ENCODE results near the gene LHX4. TPM values are rescaled to one million over a fixed set of nuclear protein-coding genes. Genes with fewer than 3 reads are reported as not detected.

LHX4 gene
- total RNA-seq, 1 experiment from 2014 or later: 0.72 TPM

GRCh38 chr1:180241716-180242544 is 11.9 kb downstream of the LHX4 start:
- DNase-seq (ENCODE audit: low read depth): no peak

DNA sequence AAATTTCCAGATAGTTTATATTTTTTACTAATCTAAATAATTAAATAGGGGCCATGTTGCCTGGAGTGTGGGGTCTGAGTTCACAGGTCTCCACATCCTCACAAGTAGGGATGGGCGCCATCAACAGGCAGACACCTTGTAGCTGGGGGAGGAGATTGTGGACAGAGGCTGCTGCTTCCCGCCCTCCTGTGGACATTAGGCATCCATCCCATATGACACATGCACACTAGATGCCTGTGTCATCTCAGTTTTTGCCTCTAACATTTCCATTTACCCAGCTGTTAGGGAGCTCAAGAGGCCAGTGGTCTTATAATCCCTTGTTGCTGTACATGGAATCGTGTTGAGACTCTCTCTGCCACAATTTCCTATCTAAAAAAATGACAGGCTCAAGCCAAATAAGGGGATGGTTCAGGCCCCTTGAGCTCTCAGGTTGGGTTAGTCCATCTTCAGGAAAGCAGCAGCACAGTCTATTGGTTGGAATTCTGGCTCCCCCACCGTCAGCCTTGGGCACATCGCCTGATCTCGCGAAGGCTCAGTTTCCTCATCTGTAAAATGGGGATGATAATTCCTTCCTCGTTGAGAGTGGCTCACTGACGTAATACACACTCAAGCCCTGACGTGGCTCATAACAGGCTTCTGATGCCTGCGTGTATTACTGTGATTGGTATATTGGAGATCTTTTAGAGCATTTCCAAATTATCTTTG is 13.6 kb downstream of the LHX4 start:
- peak; percentile 45 for DNase-seq (ENCODE audit: low read depth)

GRCh38 chr1:180244840-180245239 is 14.8 kb downstream of the LHX4 start:
- DNase-seq (ENCODE audit: low read depth): no peak

DNA sequence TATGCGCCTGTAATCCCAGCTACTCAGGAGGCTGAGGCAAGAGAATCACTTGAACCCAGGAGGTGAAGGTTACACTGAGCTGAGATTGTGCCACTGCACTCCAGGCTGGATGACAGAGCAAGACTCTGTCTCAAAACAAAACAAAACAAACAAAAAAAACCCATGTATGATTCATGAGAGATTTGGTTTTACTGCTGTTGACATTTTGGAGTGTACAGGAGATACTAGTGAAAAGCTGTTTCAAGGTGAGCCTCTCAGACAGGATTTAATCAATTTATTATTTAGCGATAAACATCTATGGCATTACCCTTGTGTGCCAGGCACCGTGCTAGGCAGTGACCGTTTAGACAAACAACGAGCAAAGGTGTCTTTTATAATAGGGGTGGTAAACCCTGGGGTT is 16.5 kb downstream of the LHX4 start:
- peak; percentile 38 for DNase-seq (ENCODE audit: low read depth)

- peak; percentile 89 for DNase-seq (ENCODE audit: low read depth)
These were observed 17.0 kb downstream of the LHX4 start for GRCh38 chr1:180247061-180247460.

GRCh38 chr1:180247580-180247979 is 17.5 kb downstream of the LHX4 start:
- DNase-seq (ENCODE audit: low read depth): no peak

DNA sequence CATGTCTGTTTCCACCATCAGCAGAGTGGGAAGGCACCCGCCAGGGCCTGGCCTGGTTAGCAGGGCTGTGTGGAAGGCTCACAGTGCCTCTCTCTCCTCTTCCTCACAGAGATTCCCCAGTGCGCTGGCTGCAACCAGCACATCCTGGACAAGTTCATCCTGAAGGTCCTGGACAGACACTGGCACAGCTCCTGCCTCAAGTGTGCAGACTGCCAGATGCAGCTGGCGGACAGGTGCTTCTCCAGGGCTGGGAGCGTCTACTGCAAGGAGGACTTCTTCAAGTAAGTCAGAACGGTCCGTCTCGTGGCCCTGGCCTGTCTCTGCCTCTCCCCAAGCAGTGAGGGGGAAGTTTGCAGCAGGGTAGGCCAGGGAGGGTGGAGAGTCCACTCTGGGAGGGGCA is 18.1 kb downstream of the LHX4 start:
- DNase-seq (ENCODE audit: low read depth): no peak

DNA sequence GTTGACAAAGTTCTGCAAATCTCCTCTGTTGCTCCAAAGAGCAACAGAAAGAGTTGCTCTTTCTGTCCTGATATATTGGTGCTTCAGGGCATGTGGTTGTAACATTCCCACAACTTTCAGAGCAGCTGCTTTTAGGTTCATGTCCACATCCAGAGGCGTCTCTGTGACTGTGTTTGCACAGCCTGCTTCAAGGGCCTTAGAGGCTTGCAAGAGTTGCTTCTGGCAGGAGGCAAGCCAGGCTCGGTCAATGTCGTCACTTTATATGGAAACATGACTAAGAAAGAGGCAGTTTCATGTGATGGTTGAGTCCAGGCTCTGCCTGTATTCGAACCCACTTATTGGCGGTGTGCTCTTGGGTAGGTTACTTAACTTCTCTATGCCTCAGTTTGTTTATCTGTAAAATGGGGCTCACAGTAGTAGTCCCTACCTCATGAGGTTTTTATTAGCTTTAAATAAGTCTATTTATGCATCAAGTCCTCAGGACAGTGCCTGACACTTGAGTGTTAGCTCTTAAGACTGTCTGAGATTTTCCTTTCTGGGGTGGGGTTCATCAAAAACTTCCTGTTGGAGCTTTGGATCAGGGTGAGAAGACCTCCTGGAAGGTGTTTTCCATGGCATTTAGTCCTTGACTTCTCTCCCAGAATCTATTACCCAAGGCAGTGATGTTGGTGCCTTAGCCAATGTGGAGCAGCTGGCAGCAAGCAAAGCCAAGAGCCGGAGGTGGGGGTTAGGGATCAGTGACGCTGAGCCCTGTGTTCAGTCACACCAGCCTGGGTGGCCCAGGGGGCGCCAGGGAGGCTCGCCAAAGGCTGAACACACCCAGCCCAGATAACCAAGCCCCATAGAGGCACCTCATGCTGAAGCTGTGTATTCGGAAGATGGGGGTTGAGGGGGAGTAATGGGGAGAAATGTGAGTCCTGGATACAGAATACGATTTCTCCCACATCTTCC is 18.9 kb downstream of the LHX4 start:
- no peak for DNase-seq (ENCODE audit: low read depth)

GRCh38 chr1:180249725-180250498 is 19.8 kb downstream of the LHX4 start:
- peak; percentile 58 for DNase-seq (ENCODE audit: low read depth)

- no peak for DNase-seq (ENCODE audit: low read depth)
These were observed 20.4 kb downstream of the LHX4 start for GRCh38 chr1:180250499-180250770.

DNA sequence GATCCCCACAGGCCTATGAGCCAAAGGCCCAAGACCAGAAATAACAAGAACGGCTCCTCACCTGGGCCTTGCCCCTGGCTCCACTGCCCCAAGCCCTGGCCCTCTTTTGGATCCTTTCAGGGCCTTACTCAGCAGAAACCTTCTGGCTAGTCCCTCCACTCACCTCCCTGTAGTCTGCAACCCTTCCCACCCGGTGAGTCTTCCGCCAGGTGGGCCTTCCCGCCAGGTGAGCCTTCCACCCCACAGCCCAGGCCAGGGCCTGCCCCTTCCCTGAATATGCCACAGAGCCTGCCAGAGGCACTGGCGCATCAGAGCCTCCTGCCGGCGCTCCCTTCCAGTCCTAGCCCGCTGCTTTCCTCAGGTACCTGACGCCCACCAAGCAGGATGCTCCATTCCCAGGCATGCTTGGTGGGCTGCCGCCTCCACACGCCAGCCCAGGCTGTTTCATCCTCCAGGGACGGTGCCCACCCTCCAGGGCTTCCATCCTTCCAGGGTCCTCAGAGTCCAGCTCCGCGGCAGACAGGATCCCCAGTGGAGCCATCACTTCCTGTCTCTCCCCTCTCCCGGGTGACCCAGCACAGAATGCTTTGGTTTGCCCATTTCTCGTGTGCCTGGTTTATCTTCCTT is 20.9 kb downstream of the LHX4 start:
- no peak for DNase-seq (ENCODE audit: low read depth)

DNA sequence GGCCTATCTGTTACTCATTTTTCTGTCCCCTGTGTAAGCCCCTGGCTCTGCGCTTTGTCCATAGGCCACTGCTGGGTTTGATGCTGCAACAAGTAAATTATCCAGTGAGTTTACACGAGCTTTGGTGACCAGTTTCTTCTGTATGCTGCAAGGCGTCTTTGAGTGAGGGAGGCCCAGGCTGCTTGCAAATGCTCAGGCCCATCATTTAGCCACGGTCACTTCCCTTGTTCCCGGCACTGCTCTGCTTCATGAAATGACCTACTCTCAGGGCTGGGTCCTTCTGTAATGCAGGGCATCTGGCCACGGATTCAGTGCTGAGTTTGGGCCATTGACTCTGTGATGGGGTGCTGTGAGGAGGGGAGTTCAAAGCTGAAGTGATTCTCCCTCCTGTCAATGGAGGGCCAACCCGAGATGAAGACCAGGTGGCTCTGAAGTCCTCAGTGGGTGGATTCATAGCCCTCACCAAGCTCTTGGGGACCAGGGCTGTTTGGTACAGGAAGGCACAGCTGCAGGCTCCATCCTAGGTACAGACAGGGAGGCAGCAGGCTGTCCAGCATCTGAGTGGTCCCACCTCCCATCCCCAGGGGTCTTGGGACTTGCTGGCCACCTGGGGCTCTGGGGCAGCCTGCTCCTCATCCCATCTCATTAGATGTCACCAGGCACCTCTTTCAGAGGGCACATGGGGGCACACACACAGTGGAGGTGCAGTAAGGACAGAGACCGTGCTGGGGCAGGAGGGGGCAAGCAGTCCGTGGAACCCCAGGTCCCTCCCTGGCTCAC is 21.7 kb downstream of the LHX4 start:
- no peak for DNase-seq (ENCODE audit: low read depth)

- DNase-seq (ENCODE audit: low read depth): peak; percentile 62
These were observed 22.8 kb downstream of the LHX4 start for GRCh38 chr1:180252638-180253536.

DNA sequence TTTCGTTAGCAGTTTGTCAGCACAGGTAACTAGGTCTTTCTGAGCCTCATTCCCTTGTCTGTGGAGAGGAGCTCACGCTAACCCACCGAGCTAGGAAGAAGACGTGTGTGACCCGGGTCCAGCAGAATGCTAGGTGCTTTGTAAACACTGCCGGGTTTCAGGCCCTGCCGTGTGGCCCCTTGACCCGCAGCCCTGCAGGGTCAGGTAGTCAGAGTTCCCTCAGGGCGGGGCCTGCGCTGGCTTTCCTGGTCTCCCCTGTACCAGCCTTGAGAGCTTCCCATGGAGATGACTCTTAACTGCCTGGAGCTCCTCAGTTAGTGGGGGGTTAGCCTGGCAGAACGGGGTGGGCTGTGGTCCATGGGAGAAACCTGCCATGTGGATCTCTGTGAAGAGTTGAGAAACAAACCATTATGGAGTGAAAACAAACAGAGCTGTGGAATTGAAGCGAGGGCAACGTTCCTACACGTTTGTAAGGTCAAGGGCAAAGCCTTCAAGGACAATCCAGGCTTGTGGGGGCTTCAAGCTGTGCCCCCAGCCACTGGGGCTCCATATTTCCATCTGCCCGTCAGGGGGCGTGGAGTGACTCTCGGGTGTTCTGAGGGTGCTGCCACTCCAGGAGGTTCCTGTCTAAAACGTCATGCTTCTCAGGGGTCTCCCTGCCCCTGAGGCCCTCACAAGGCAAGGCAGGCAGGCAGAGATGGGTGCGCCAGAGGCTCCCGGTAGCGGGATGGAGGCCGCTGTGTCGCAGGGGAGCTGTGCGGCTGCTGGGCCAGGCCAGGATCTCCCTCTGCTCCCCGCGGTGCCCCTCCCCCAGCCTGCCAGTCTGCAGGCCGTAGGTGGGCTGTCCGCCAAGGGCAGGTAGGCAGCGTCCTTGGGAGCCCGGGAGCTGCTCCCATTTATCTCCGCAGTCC is 23.8 kb downstream of the LHX4 start:
- DNase-seq (ENCODE audit: low read depth): no peak

DNA sequence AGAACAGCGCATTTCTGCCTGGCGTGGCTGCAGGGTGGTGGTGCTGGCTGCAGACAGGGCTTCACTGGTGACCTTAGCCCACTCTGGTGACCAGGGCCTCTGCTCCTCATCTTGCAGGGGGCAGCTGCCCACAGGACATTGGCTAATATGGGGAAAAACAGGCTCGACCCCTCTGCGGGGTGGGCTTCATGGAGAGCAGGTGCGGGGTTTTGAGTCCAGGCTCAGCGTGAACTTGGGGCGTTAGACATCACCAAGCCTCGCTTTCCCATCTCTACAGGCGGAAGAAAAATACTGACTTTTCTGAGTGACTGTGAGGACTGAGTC is 24.4 kb downstream of the LHX4 start:
- DNase-seq (ENCODE audit: low read depth): no peak

DNA sequence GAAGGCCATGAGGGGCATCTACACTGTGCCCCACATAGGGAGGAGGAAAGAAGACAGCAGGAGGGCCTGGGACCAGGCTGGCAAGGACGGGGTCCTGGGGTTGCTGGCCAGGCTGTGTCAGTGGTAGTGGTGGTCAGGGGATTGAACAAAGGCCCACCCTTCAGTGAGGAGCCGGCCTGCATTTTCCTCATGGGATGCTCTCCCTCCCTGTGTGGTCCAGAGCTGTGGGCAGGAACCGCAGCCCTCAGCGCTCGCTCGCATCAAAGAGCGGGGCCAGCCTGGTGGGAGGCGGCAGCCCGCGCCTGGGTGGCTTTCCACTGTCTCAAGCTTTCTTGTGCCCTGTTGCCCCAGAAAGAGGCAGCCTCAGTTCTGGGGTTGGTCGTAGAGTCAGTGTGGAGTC is 24.8 kb downstream of the LHX4 start:
- no peak for DNase-seq (ENCODE audit: low read depth)

GRCh38 chr1:180255536-180256340 is 25.7 kb downstream of the LHX4 start:
- DNase-seq (ENCODE audit: low read depth): no peak
